HG03571 (cell line): Measurements from ENCODE around the gene KIF9.
"Not testable (repeated sequence)": the region's sequence is repeated elsewhere in the genome, so short reads cannot be mapped to it uniquely, and the experiment has no call there.

Source experiments
- ATAC-seq: cut with Tn5 transposase; IDR thresholded peaks from one replicate; pipeline ENCODE4 v1.9.1; 2021; ENCODE audit not compliant: unreplicated experiment

Gene KIF9

DNA sequence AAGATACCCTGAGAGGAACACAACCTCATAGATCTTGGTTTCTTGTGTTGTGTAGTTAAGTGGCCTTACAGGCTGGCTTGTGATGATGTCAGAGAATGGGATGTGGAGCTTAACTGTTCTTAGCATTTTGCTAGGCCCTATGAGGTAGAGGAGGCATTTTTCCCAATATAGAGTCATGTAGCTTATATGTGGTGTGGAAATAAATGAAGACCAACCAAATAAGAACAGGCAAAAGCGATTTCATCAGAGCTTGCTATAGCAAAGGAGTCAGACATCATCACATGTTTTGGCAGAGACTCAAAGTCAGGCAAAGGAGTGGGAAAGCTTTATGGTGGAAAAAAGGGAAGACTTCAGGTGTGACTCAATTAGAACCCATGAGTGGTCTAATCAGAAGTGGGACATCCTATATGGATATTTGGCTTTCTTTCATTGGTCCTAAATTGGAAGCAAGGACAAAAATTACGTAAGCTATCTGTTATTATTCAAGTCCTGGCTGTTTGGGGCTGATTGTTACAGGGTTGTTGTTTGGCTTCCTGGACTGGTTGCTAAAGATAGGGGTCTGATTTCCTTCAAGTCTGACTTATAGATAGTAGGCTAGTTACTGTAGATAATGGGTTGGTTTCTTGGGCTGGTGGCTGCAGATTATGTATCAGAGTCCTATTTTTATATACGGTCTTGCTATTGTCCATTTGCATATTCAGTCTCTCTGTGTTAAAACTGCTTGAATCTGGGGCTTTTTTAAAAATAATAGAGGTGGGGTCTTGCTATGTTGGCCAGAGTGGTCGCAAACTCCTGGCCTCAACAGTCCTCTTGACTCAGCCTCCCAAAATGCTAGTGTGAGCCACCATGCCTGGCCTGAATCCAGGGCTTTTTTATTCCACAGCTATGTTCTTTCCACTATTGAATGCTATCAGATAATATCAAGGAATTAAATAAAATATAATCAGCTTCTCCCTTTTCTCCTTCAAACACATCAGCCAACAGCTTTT is 88.4 kb downstream of the KIF9 start:
- no peak for ATAC-seq

DNA sequence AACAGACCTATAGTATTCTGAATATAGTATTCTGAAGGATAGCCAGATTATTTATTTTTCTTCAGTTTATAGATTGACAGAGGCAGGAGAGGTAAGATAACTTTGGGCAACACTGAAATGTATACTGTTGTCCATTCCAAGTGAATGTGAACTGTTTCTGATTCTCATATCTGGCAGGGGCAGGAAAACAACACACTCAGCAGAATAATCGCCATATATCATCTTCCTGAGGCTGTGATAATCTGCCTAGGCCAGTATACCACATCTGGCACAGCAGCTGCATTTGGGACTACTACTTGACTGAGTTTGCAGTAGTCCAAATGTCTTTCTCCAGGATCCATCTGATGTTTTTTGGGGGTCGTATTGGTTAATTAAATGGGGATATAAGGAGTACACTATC is 96.3 kb downstream of the KIF9 start:
- ATAC-seq: no peak

DNA sequence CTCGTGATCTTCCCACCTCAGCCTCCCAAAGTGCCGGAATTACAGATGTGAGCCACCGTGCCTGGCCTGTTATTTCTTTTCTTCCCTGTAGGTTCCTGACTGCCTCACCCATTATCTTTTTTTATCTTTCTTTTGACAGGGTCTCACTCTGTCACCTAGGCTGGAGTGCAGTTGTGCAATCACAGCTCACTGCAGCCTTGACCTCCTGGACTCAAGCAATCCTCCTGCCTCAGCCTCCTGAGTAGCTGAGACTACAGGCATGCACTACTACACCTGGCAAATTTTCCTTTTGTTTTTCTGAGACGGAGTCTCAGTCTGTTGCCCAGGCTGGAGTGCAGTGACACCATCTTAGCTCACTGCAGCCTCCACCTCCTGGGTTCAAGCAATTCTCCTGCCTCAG is 100.9 kb downstream of the KIF9 start:
- not testable (repeated sequence) for ATAC-seq

DNA sequence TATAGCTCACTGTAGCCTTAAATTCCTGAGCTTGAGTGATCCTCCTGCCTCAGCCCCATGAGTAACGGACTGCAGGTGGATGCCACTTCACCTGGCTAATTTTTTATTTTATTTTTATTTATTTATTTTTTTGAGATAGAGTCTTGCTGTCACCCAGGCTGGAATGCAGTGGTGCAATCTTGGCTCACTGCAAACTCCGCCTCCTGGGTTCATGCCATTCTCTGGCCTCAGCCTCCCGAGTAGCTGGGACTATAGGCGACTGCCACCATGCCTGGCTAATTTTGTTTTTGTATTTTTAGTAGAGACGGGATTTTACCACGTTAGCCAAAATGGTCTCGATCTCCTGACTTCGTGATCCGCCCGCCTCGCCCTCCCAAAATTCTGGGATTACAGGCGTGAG is 102.6 kb downstream of the KIF9 start:
- ATAC-seq: not testable (repeated sequence)
